GM12878 (cell line): ENCODE data around the gene RASGRF1. TPM values are rescaled to one million over a fixed set of nuclear protein-coding genes. Genes with fewer than 3 reads are reported as not detected.

Experiments used
- BMI1 ChIP-seq: fragments of 450-650 bp; IDR thresholded peaks from 2 replicates; pipeline ENCODE4 v1.6.1; 2016; ENCODE audit warnings: mild to moderate bottlenecking, moderate library complexity, borderline replicate concordance
- CBX3 ChIP-seq: fragments of 200-600 bp; sonication (generic); IDR thresholded peaks from 2 replicates; pipeline ENCODE4 v1.6.1; 2016; ENCODE audit warnings: low read depth, borderline replicate concordance
- DPF2 ChIP-seq: fragments of 450-650 bp; IDR thresholded peaks from 2 replicates; pipeline ENCODE4 v1.6.1; 2017; ENCODE audit warnings: mild to moderate bottlenecking
- E2F4 ChIP-seq: IDR thresholded peaks from 2 replicates; pipeline ENCODE4 v1.6.1; 2012; ENCODE audit warnings: low read depth, low read length, improper control_type of control experiment
- FOXK2 ChIP-seq: fragments of 450-650 bp; IDR thresholded peaks from 2 replicates; pipeline ENCODE4 v1.6.1; 2017; ENCODE audit warnings: mild to moderate bottlenecking, moderate library complexity
- GATAD2B ChIP-seq: fragments of 450-650 bp; conservative IDR thresholded peaks from 2 replicates; pipeline ENCODE4 v1.6.1; 2017; ENCODE audit warnings: low read depth, mild to moderate bottlenecking, moderate library complexity
- IKZF2 ChIP-seq, 2 experiments: fragments of 450-650 bp; IDR thresholded peaks; 2 replicates each; pipeline ENCODE4 v1.6.1; 2017; ENCODE audit warnings: mild to moderate bottlenecking in 2 of 2, moderate library complexity in 2 of 2
- IRF5 ChIP-seq: fragments of 450-650 bp; IDR thresholded peaks from 2 replicates; pipeline ENCODE4 v1.6.1; 2017; ENCODE audit warnings: borderline replicate concordance
- MXI1 ChIP-seq: fragments of 150-350 bp; IDR thresholded peaks from 2 replicates; pipeline ENCODE4 v1.6.1; 2011; ENCODE audit warnings: low read depth, mild to moderate bottlenecking, inconsistent platforms, low read length, improper control_type of control experiment
- NRF1 ChIP-seq: conservative IDR thresholded peaks from 2 replicates; pipeline ENCODE4 v1.6.1; 2011; ENCODE audit warnings: mild to moderate bottlenecking, low read depth, low read length, improper control_type of control experiment
- RELB ChIP-seq: fragments of 450-650 bp; IDR thresholded peaks from 2 replicates; pipeline ENCODE4 v1.6.1; 2017; ENCODE audit warnings: low read depth, mild to moderate bottlenecking, moderate library complexity
- ZBTB33 ChIP-seq: fragments of 450-650 bp; IDR thresholded peaks from 2 replicates; pipeline ENCODE4 v1.6.1; 2017; ENCODE audit warnings: mild to moderate bottlenecking
- ZBTB4 ChIP-seq: fragments of 450-650 bp; formaldehyde crosslinking; IDR thresholded peaks from 2 replicates; pipeline ENCODE4 v1.4.0; 2022; ENCODE audit warnings: mild to moderate bottlenecking, moderate library complexity
- polyA plus RNA-seq, 11 experiments: library from polyadenylated mRNA; depleted of rRNA in 4 of 11; unstranded in 6 of 11; stranded (reverse) in 5 of 11; fragments of >200 nt; fragmentation: Nextera tagmentation in 4 of 11; fragmentation: Illumina TruSeq in 1 of 11; extraction: Ambion mirVana in 4 of 11; extraction: Trizol in 1 of 11; gene quantifications; 1 replicate in 1 of 11; 2 replicates in 10 of 11; pipeline versions ENCODE4 v1.2.1 to v1.2.3, GENCODE V29; 2011 to 2016; ENCODE audit warnings: inconsistent platforms in 2 of 11, missing spikeins in 2 of 11, low read depth in 1 of 11
- total RNA-seq, 4 experiments: library from RNA; depleted of rRNA in 3 of 4; stranded (reverse); fragments of >200 nt in 3 of 4; fragmentation: Illumina TruSeq in 1 of 4; extraction: Trizol in 1 of 4; gene quantifications; 2 replicates each; pipeline versions ENCODE4 v1.2.1 to v1.2.3, GENCODE V29; 2013 to 2021

Gene RASGRF1
- total and polyA plus RNA-seq, 10 of the 15 experiments (the other 5 are each of a cell fraction or from before 2014, with no cell fraction given) = 0.20 to 1.9 (median 0.86) TPM

- no peak for TF ChIP-seq RELB
- no peak for TF ChIP-seq DPF2
- no peak for TF ChIP-seq NRF1
- TF ChIP-seq E2F4 = no peak
- no peak for TF ChIP-seq FOXK2
- TF ChIP-seq ZBTB33 = no peak
- TF ChIP-seq IRF5 = no peak
- no peak for TF ChIP-seq IKZF2 (IDR thresholded peaks at IDR 0.05)
- TF ChIP-seq GATAD2B = no peak
- TF ChIP-seq ZBTB4 (CRISPR knock-in tag) = no peak
- TF ChIP-seq CBX3 = no peak
- no peak for TF ChIP-seq BMI1
- TF ChIP-seq MXI1 = no peak
Observed at GRCh38 chr15:78949461-78949860, 141.1 kb downstream of the RASGRF1 start (continued).
